Upper lobe of right lung (tissue), 1 donor: ENCODE measurements around the gene ESRRB. TPM values are rescaled to one million over a fixed set of nuclear protein-coding genes. Genes with fewer than 3 reads are reported as not detected.

Experiments
- ATAC-seq: fragments of 200-7000 bp; cut with Tn5 transposase; one replicate; pipeline ENCODE4 v1.9.1; 2020; ENCODE audit warnings: mild to moderate bottlenecking, moderate library complexity
- DNase-seq: peaks from one replicate; pipeline ENCODE4 v3.0.0-alpha.2; 2020
- H3K27ac ChIP-seq: fragments of 200-600 bp; one replicate; pipeline ENCODE4 v1.8.0; 2022
- H3K27me3 ChIP-seq: fragments of 200-600 bp; one replicate; pipeline ENCODE4 v1.8.0; 2022; ENCODE audit warnings: mild to moderate bottlenecking
- H3K36me3 ChIP-seq: fragments of 200-600 bp; one replicate; pipeline ENCODE4 v1.8.0; 2022
- H3K4me1 ChIP-seq: fragments of 200-600 bp; one replicate; pipeline ENCODE4 v1.8.0; 2022
- H3K4me3 ChIP-seq: fragments of 200-600 bp; one replicate; pipeline ENCODE4 v1.8.0; 2022; ENCODE audit warnings: mild to moderate bottlenecking
- H3K9me3 ChIP-seq: fragments of 200-600 bp; one replicate; pipeline ENCODE4 v1.8.0; 2022
- CTCF ChIP-seq: fragments of 200-600 bp; IDR thresholded peaks from one replicate; pipeline ENCODE4 v1.8.0; 2022; ENCODE audit warnings: antibody characterized with exemption
- intact Hi-C: fragments of 100-400 bp; cut with DNase I; formaldehyde crosslinking; loops from one replicate; pipeline ENCODE4 v1.11.0; 2022
- total RNA-seq: library from RNA; stranded (reverse); fragmentation: NEBNext Ultra II Directional; extraction: Animal tissue kit (Norgen Biotek cat#: 25700); gene quantifications from one replicate; pipeline ENCODE4 v1.2.1, GENCODE V29; 2021
- donor health status: DM: no; HTN: yes; CAD: no; lungs with severe emphysema.

Gene ESRRB
- total RNA-seq, 1 donor from 2014 or later, result not detected

GRCh38 chr14:76491172-76491930 lies 115.4 kb downstream of the ESRRB start:
- ATAC-seq (no peak), DNase-seq (no peak)
- Histone ChIP-seq H3K9me3 (no peaks in the 10 kb centered on the region), H3K36me3 (no peaks in the 10 kb centered on the region), H3K4me3 (no peak overlapping the region), H3K27me3 (no peaks in the 10 kb centered on the region), H3K4me1 (no peaks in the 10 kb centered on the region), H3K27ac (no peak overlapping the region)
- intact Hi-C loops, result no loop called here
- no peak for TF ChIP-seq CTCF

- intact Hi-C loops, result no loop called here
- Histone ChIP-seq H3K27ac (no peak overlapping the region), H3K4me3 (no peak overlapping the region), H3K36me3 (no peaks in the 10 kb centered on the region), H3K27me3 (no peaks in the 10 kb centered on the region), H3K9me3 (no peaks in the 10 kb centered on the region), H3K4me1 (no peaks in the 10 kb centered on the region)
- ATAC-seq (no peak), DNase-seq (no peak)
- no peak for TF ChIP-seq CTCF
Observed at GRCh38 chr14:76495983-76496382, 120.0 kb downstream of the ESRRB start.

GRCh38 chr14:76496595-76496994 lies 120.7 kb downstream of the ESRRB start:
- H3K4me1 ChIP-seq, result no peaks in the 10 kb centered on the region
- no peaks in the 10 kb centered on the region for H3K36me3 ChIP-seq
- intact Hi-C loops, result no loop called here
- TF ChIP-seq CTCF, result no peak
- H3K27me3 ChIP-seq, result no peaks in the 10 kb centered on the region
- H3K4me3 ChIP-seq, result no peak overlapping the region
- no peak overlapping the region for H3K27ac ChIP-seq
- ATAC-seq, result no peak
- DNase-seq, result no peak
- H3K9me3 ChIP-seq, result no peaks in the 10 kb centered on the region

GRCh38 chr14:76497550-76498462 lies 121.9 kb downstream of the ESRRB start:
- no peak for TF ChIP-seq CTCF
- no peaks in the 10 kb centered on the region for H3K36me3 ChIP-seq
- ATAC-seq, result no peak
- H3K9me3 ChIP-seq, result no peaks in the 10 kb centered on the region
- peak; percentile 49 for DNase-seq
- no peaks in the 10 kb centered on the region for H3K27me3 ChIP-seq
- no peak overlapping the region for H3K27ac ChIP-seq
- no peaks in the 10 kb centered on the region for H3K4me1 ChIP-seq
- intact Hi-C loops, result no loop called here
- no peak overlapping the region for H3K4me3 ChIP-seq

- TF ChIP-seq CTCF, result no peak
- Histone ChIP-seq H3K4me1 (no peaks in the 10 kb centered on the region), H3K36me3 (no peaks in the 10 kb centered on the region), H3K27me3 (no peaks in the 10 kb centered on the region), H3K4me3 (no peak overlapping the region), H3K27ac (no peak overlapping the region), H3K9me3 (no peaks in the 10 kb centered on the region)
- ATAC-seq (no peak), DNase-seq (peak; percentile 40)
- intact Hi-C loops, result no loop called here
Observed at GRCh38 chr14:76498463-76498935, 122.6 kb downstream of the ESRRB start.
